Vagina (tissue), 2 donors: ENCODE data around the gene HYOU1. TPM values are rescaled to one million over a fixed set of nuclear protein-coding genes. Genes with fewer than 3 reads are reported as not detected.

ENCODE experiments used
- DNase-seq, 2 donors: peaks; one replicate each; pipeline ENCODE4 v3.0.0-alpha.2; 2017; ENCODE audit errors: extremely low spot score in 2 of 2
- H3K27ac ChIP-seq: fragments of 200-600 bp; sonication (generic); one replicate; pipeline ENCODE4 v1.5.1; 2019
- H3K27me3 ChIP-seq: fragments of 200-600 bp; sonication (generic); one replicate; pipeline ENCODE4 v1.5.1; 2019
- H3K36me3 ChIP-seq, 2 donors: fragments of 200-600 bp; sonication (generic); one replicate each; pipeline ENCODE4 v1.5.1; 2017 to 2019
- H3K4me1 ChIP-seq: fragments of 200-600 bp; sonication (generic); one replicate; pipeline ENCODE4 v1.5.1; 2019
- H3K4me3 ChIP-seq, 2 donors: fragments of 200-600 bp; sonication (generic); 1 replicate in 1 of 2; 2 replicates in 1 of 2; pipeline ENCODE4 v1.5.1; 2016 to 2019
- H3K9me3 ChIP-seq: fragments of 200-600 bp; sonication (generic); one replicate; pipeline ENCODE4 v1.5.1; 2019
- CTCF ChIP-seq, 3 experiments: fragments of 450-650 bp in 2 of 3; fragments of 200-600 bp in 1 of 3; sonication (generic) in 1 of 3; IDR thresholded peaks; one replicate each; pipeline ENCODE4 v1.5.1; 2017 to 2019; ENCODE audit warnings: antibody characterized with exemption in 3 of 3, mild to moderate bottlenecking in 2 of 3, moderate library complexity in 2 of 3
- POLR2A ChIP-seq, 2 donors: fragments of 450-650 bp; IDR thresholded peaks; one replicate each; pipeline ENCODE4 v1.6.1; 2017; ENCODE audit warnings: antibody characterized with exemption in 2 of 2, mild to moderate bottlenecking in 2 of 2, moderate library complexity in 2 of 2
- POLR2AphosphoS5 ChIP-seq, 2 donors: sonication (generic); formaldehyde crosslinking; IDR thresholded peaks; one replicate each; pipeline ENCODE4 v1.9.0; 2017; ENCODE audit warnings: antibody characterized with exemption in 2 of 2, mild to moderate bottlenecking in 2 of 2, low read depth in 1 of 2; ENCODE audit not compliant: insufficient read depth in 1 of 2
- intact Hi-C: fragments of 100-400 bp; cut with DNase I; formaldehyde crosslinking; loops from one replicate; pipeline ENCODE4 v1.15.1; 2023
- total RNA-seq: library from RNA; depleted of rRNA; stranded (reverse); fragments of >200 nt; gene quantifications from one replicate; pipeline ENCODE4 v1.2.3, GENCODE V29; 2016

HYOU1 gene
- total RNA-seq, 1 donor from 2014 or later, result 49.6 TPM

DNA sequence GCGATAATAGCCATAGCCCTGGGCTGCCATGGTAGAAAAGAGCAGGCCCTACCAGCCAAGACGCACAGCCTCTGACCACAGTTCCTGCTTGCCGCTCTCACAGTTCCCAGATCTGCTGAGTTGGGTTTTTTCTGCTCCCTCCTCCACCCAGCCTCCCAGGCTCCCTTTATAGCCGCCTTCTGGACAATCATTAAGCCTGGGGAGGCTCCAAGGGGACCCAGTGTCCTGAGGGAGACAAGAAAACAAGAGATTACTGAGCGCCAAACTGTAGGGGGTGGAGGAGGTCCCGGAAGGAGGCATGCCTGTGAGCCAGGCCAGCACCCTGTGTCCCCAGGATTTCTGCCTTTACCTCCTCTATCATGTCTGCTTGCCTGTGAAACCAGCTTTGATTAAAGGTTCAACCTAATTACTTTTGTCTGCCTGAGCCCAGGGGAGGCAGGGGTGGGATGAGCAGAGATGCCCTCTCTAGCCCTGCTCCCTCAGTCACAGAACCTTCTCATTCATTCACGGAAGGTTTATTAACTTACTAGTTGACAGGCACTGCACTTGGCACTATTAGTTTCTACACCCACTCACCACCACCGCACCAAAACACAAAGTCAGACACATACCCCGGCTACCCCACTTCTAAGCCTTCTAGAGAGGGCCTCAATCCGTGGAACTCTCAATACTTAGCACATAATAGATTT is 27.5 kb downstream of the HYOU1 start:
- intact Hi-C loops, result no loop called here
- Histone ChIP-seq H3K9me3 (no peaks in the 10 kb centered on the region), H3K27ac (peak overlapping the region; percentile 90), H3K4me3 (peak overlapping the region; percentile 74 to 92), H3K4me1 (peaks cover 25% of the 10 kb centered on the region), H3K36me3 (peaks cover 0 to 19% of the 10 kb centered on the region in 2 donors), H3K27me3 (no peaks in the 10 kb centered on the region)
- no peak for DNase-seq
- no peak for TF ChIP-seq POLR2A (IDR thresholded peaks at IDR 0.05)
- TF ChIP-seq CTCF (IDR thresholded peaks at IDR 0.05), result no peak
- TF ChIP-seq POLR2AphosphoS5 (IDR thresholded peaks at IDR 0.05; ENCODE audit: insufficient read depth in 1 of 2, low read depth in 1 of 2), result no peak

GRCh38 chr11:119029069-119029339 is 28.0 kb downstream of the HYOU1 start:
- H3K36me3 ChIP-seq, result peaks cover 0 to 24% of the 10 kb centered on the region in 2 donors
- no peak for DNase-seq
- TF ChIP-seq POLR2A (IDR thresholded peaks at IDR 0.05), result no peak
- no peak for TF ChIP-seq CTCF (IDR thresholded peaks at IDR 0.05)
- TF ChIP-seq POLR2AphosphoS5 (IDR thresholded peaks at IDR 0.05; ENCODE audit: insufficient read depth in 1 of 2, low read depth in 1 of 2), result no peak
- H3K27ac ChIP-seq, result no peak overlapping the region
- H3K4me1 ChIP-seq, result peaks cover 25% of the 10 kb centered on the region
- H3K4me3 ChIP-seq, result no peak overlapping the region
- no peaks in the 10 kb centered on the region for H3K9me3 ChIP-seq
- intact Hi-C loops, result no loop called here
- no peaks in the 10 kb centered on the region for H3K27me3 ChIP-seq

DNA sequence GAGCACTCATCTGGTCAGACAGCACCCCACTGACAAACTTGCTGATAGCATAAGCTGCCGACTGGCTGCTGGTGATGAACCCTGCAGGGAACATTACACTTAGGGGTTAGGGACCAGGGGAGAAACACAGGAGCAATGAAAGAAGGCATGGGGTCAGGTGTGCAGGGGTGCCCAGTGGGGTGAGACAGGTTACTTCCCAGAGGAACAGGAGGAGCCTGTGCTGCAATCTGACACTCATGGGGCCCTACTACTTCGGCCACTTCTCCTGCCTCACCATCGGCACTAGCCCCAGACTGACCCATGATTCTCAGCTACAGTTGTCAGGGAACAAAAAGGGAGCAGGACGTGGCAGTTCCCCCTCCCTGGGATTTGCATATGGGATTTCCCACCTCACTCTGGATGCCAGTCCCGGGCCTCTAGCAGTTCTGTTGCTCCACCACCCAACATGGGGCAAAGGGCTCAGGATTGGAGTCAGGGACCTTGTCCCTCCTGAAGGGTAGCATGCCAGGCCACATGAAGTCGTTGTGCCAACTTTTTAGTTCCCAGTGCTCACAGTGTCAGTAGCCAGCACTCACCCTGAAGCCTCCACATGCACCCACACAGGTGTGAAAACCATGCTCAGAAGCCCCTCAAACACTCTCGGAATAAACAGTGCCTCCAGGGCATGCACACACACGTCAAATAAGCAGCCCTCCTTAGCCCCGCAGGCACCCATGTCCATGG is 28.5 kb downstream of the HYOU1 start:
- Histone ChIP-seq H3K27ac (no peak overlapping the region), H3K9me3 (no peaks in the 10 kb centered on the region), H3K27me3 (no peaks in the 10 kb centered on the region), H3K4me1 (peaks cover 25% of the 10 kb centered on the region), H3K36me3 (peaks cover 0 to 29% of the 10 kb centered on the region in 2 donors), H3K4me3 (no peak overlapping the region)
- intact Hi-C loops, result no loop called here
- DNase-seq, result no peak
- TF ChIP-seq CTCF (IDR thresholded peaks at IDR 0.05) (no peak), POLR2A (IDR thresholded peaks at IDR 0.05) (no peak), POLR2AphosphoS5 (IDR thresholded peaks at IDR 0.05; ENCODE audit: insufficient read depth in 1 of 2, low read depth in 1 of 2) (no peak)

DNA sequence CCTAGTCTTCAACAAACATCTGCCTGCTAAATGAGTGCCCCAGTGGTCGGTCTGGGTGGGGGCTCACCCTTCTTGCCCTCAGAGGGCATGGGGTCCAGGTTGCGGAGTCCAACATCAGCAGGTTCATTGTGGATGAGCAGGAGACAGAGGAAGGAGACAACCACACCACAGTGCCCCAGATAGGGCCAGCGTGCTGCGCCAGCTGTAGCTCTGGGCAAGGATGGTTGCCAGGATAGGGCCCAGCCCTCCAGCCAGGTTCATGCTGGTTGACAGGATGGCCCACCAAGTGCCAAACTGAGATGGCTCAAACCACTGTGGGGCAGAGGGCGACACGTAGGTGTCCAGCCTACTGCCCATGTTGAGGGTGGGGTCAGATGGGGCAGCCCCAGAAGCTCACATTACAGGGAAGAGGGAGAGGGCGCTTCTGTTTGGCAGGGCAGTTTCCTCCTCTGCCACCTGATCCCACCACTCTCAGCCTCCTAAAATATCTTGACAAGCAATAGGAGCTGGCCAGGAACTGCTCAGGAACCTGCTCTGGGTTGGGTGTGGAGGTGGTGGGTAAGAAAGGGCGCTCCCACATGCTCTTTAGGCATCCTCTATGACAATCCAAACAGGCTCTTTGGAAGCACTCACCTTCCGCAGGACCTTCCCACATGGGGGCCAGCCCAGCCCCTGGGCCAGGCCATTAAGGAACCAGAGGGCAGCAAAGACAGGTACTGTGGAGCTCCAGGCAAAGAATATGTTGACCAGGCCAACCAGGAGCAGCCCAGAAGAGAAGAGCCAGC is 29.3 kb downstream of the HYOU1 start:
- Histone ChIP-seq H3K4me1 (peaks cover 25% of the 10 kb centered on the region), H3K36me3 (peaks cover 0 to 36% of the 10 kb centered on the region in 2 donors), H3K9me3 (no peaks in the 10 kb centered on the region), H3K27me3 (no peaks in the 10 kb centered on the region), H3K27ac (no peak overlapping the region), H3K4me3 (no peak overlapping the region)
- TF ChIP-seq POLR2A (IDR thresholded peaks at IDR 0.05) (no peak), POLR2AphosphoS5 (IDR thresholded peaks at IDR 0.05; ENCODE audit: insufficient read depth in 1 of 2, low read depth in 1 of 2) (no peak), CTCF (IDR thresholded peaks at IDR 0.05) (no peak)
- intact Hi-C loops, result no loop called here
- no peak for DNase-seq
